Endodermal cell (in vitro differentiated cells): ENCODE results near the gene APC. TPM values are rescaled to one million over a fixed set of nuclear protein-coding genes. Genes with fewer than 3 reads are reported as not detected.

Source experiments
- DNase-seq: peaks from one replicate; pipeline ENCODE4 v3.0.0-alpha.2; 2017
- H3K27ac ChIP-seq: 2 replicates; pipeline ENCODE4 v1.5.1; 2013; ENCODE audit warnings: mild to moderate bottlenecking, low read depth, low read length, moderate library complexity
- H3K27me3 ChIP-seq: 2 replicates; pipeline ENCODE4 v1.6.1; 2013; ENCODE audit warnings: mild to moderate bottlenecking, low read length, moderate library complexity; ENCODE audit not compliant: insufficient read depth, control insufficient read depth, poor library complexity, severe bottlenecking
- H3K36me3 ChIP-seq: 2 replicates; pipeline ENCODE4 v1.7.0; 2013; ENCODE audit warnings: mild to moderate bottlenecking, low read length, moderate library complexity; ENCODE audit not compliant: control insufficient read depth, insufficient read depth
- H3K4me1 ChIP-seq: one replicate; pipeline ENCODE4 v1.7.0; 2013; ENCODE audit warnings: low read length; ENCODE audit not compliant: control insufficient read depth, insufficient read depth
- H3K4me3 ChIP-seq: 2 replicates; pipeline ENCODE4 v1.5.1; 2013; ENCODE audit warnings: mild to moderate bottlenecking, low read length, moderate library complexity
- H3K9ac ChIP-seq: 2 replicates; pipeline ENCODE4 v1.6.1; 2013; ENCODE audit warnings: mild to moderate bottlenecking, low read length, moderate library complexity; ENCODE audit not compliant: poor library complexity, severe bottlenecking; ENCODE audit errors: extremely low read depth
- H3K9me3 ChIP-seq: 2 replicates; pipeline ENCODE4 v1.6.1; 2013; ENCODE audit warnings: mild to moderate bottlenecking, low read length, moderate library complexity; ENCODE audit not compliant: control insufficient read depth
- H3K27ac Mint-ChIP-seq: 2 replicates; pipeline ENCODE4 v1.8.0; 2020; ENCODE audit warnings: mixed read lengths
- H3K27me3 Mint-ChIP-seq: 2 replicates; pipeline ENCODE4 v1.8.0; 2021; ENCODE audit warnings: mild to moderate bottlenecking, mixed read lengths; ENCODE audit not compliant: insufficient read depth
- H3K36me3 Mint-ChIP-seq: 2 replicates; pipeline ENCODE4 v1.8.0; 2020; ENCODE audit warnings: low read depth, mixed read lengths
- H3K4me1 Mint-ChIP-seq: 2 replicates; pipeline ENCODE4 v1.8.0; 2020; ENCODE audit warnings: mixed read lengths
- H3K4me3 Mint-ChIP-seq: 2 replicates; pipeline ENCODE4 v1.8.0; 2020; ENCODE audit warnings: mild to moderate bottlenecking, moderate library complexity, mixed read lengths
- H3K9me3 Mint-ChIP-seq: 2 replicates; pipeline ENCODE4 v1.8.0; 2020; ENCODE audit warnings: mild to moderate bottlenecking, mixed read lengths
- WGBS, 2 experiments: methylation state at CpG; one replicate each; pipeline versions ENCODE4 v1.1.5 to v1.1.7; 2013; ENCODE audit warnings: missing lambda C conversion rate in 2 of 2, mixed read lengths in 1 of 2; ENCODE audit not compliant: insufficient coverage in 1 of 2, insufficient read length in 1 of 2; 5-methylcytosine and 5-hydroxymethylcytosine counted together
- total RNA-seq, 2 donors: library from RNA; stranded (reverse); fragmentation: NEBNext Ultra II Directional in 1 of 2; extraction: Animal tissue kit (Norgen Biotek cat#: 25700) in 1 of 2; gene quantifications; 2 replicates in 1 of 2; 3 replicates in 1 of 2; pipeline ENCODE4 v1.2.1, GENCODE V29; 2021
- TF ChIP-seq, protein P1 (sequence below): fragments of 200-600 bp; sonication (generic); conservative IDR thresholded peaks from 2 replicates; pipeline ENCODE4 v1.5.0; 2021; ENCODE audit warnings: antibody characterized with exemption, mild to moderate bottlenecking

The APC gene
- total RNA-seq, 2 donors from 2014 or later, result 66.3 to 87.6 TPM

DNA sequence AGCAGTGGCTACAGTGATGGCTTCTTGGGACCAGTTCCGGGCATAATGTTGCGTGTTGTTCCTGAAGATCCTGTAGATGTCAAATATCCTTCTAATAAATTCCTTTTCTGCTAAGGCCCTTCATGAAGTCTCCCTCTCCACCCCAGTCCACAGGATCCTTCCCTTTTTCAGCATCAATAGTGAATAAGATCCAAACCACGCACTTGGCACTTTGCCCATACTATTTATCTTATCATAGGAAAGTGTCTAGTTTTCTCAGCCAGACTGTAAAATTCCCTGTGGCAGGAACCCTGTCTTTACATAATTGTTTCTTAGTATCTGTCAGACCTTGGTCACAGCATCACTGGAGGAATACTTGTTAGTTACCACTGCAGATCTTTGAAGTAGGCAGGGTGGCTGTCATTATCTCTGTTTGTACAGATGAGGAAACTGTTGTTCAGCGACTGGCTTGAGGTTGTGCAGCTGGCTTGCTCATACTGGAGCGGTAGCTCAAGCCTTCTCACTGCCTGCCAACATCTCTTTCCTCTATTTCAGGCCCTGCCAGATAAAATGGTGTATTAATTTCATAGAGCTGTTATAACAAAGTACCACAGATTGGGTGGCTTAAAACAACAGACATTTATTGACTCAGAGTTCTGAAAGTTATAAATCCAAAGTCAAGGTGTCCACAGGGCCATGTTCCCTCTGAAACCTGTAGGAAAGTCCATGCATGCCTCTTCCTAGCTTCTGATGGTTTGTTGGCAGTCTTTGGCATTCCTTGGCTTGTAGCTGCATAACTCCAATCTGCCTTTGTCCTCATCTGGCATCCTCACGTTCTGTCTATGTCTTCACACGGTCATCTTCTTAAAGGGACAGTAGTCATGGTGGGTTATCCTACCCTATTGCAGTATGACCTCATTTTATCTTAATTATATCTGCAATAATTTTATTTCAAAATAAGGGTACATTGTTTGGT lies 33.5 kb upstream of the APC start:
- no peak for DNase-seq
- Mint-ChIP-seq H3K27ac (no peak overlapping the region), H3K27me3 (peaks cover 2% of the 10 kb centered on the region), H3K4me1 (peaks cover 8% of the 10 kb centered on the region), H3K36me3 (no peaks in the 10 kb centered on the region), H3K9me3 (no peaks in the 10 kb centered on the region), H3K4me3 (no peak overlapping the region)
- H3K9ac ChIP-seq, result no peak overlapping the region
- 90 to 91% methylated on average over 3 to 7 of the region's 7 CpGs for WGBS, 2 experiments
- H3K36me3 ChIP-seq, result no peaks in the 10 kb centered on the region
- TF ChIP-seq, protein P1, sequence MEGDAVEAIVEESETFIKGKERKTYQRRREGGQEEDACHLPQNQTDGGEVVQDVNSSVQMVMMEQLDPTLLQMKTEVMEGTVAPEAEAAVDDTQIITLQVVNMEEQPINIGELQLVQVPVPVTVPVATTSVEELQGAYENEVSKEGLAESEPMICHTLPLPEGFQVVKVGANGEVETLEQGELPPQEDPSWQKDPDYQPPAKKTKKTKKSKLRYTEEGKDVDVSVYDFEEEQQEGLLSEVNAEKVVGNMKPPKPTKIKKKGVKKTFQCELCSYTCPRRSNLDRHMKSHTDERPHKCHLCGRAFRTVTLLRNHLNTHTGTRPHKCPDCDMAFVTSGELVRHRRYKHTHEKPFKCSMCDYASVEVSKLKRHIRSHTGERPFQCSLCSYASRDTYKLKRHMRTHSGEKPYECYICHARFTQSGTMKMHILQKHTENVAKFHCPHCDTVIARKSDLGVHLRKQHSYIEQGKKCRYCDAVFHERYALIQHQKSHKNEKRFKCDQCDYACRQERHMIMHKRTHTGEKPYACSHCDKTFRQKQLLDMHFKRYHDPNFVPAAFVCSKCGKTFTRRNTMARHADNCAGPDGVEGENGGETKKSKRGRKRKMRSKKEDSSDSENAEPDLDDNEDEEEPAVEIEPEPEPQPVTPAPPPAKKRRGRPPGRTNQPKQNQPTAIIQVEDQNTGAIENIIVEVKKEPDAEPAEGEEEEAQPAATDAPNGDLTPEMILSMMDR, result no peak
- H3K27ac ChIP-seq, result no peak overlapping the region
- H3K4me1 ChIP-seq, result no peaks in the 10 kb centered on the region
- H3K27me3 ChIP-seq, result no peaks in the 10 kb centered on the region
- H3K9me3 ChIP-seq, result no peaks in the 10 kb centered on the region
- no peak overlapping the region for H3K4me3 ChIP-seq

DNA sequence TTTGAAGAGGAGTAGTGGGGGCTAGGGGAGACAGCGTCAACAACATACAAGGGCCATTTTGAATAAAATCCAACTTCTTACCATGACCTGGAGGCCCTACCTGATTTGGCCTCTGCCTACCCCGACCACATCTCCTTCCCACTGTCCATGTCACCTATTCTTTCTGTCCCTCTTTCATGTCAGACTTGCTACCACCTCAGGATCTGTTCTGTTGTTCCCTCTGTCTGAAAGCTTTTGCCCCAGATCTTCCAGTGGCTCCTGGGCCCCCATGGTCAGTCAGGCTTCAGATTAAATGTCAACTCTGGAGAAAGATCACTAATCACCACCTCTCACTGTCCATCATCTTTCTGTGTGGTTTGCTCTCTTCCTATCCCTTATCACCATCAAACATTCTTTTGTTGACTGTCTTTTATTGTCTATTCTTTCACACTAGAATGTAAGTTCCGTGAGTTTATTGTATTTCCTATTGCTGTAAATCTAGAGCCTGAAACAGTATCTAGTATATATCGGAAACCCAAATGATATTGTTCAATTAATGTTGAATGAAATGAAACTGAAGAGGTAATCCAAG lies 31.2 kb upstream of the APC start:
- Histone ChIP-seq H3K9ac (no peak overlapping the region), H3K27ac (no peak overlapping the region), H3K27me3 (no peaks in the 10 kb centered on the region), H3K9me3 (no peaks in the 10 kb centered on the region), H3K36me3 (peaks cover 3% of the 10 kb centered on the region), H3K4me1 (no peaks in the 10 kb centered on the region), H3K4me3 (peak overlapping the region; percentile 97)
- Mint-ChIP-seq H3K27ac (no peak overlapping the region), H3K36me3 (peaks cover 3% of the 10 kb centered on the region), H3K27me3 (no peaks in the 10 kb centered on the region), H3K9me3 (no peaks in the 10 kb centered on the region), H3K4me3 (no peak overlapping the region), H3K4me1 (peaks cover 21% of the 10 kb centered on the region)
- TF ChIP-seq, protein P1, result no peak
- no peak for DNase-seq
- 91 to 94% methylated on average over 2 to 4 of the region's 4 CpGs for WGBS, 2 experiments

GRCh38 chr5:112707187-112708102 lies 30.2 kb upstream of the APC start:
- H3K36me3 ChIP-seq, result peaks cover 3% of the 10 kb centered on the region
- no peaks in the 10 kb centered on the region for H3K27me3 Mint-ChIP-seq
- H3K27ac ChIP-seq, result peak overlapping the region; percentile 65
- peak overlapping the region; percentile 71 for H3K27ac Mint-ChIP-seq
- peaks cover 3% of the 10 kb centered on the region for H3K36me3 Mint-ChIP-seq
- H3K4me3 ChIP-seq, result peak overlapping the region; percentile 97
- peaks cover 29% of the 10 kb centered on the region for H3K4me1 Mint-ChIP-seq
- H3K9me3 ChIP-seq, result no peaks in the 10 kb centered on the region
- TF ChIP-seq, protein P1, result peak; percentile 35
- no peaks in the 10 kb centered on the region for H3K4me1 ChIP-seq
- no peaks in the 10 kb centered on the region for H3K9me3 Mint-ChIP-seq
- H3K9ac ChIP-seq, result peak overlapping the region; percentile 80
- H3K4me3 Mint-ChIP-seq, result peak overlapping the region; percentile 97
- no peaks in the 10 kb centered on the region for H3K27me3 ChIP-seq
- DNase-seq, result peak; percentile 99
- 3 to 5% methylated on average over 31 to 61 of the region's 61 CpGs for WGBS, 2 experiments
